Left lung (tissue), 10 donors: ENCODE results near the gene FAM107B. TPM values are rescaled to one million over a fixed set of nuclear protein-coding genes. Genes with fewer than 3 reads are reported as not detected.

ENCODE experiments used
- ATAC-seq: fragments of 200-7000 bp; cut with Tn5 transposase; one replicate; pipeline ENCODE4 v1.9.1; 2020; ENCODE audit warnings: moderate library complexity
- DNase-seq, 4 donors: peaks; one replicate each; pipeline ENCODE4 v3.0.0-alpha.2; 2013 to 2020
- H3K27ac ChIP-seq, 2 donors: fragments of 200-600 bp; sonication (generic) in 1 of 2; one replicate each; pipeline versions ENCODE4 v1.5.0 to v1.8.0; 2020 to 2021
- H3K27me3 ChIP-seq, 2 donors: fragments of 200-600 bp; sonication (generic) in 1 of 2; one replicate each; pipeline versions ENCODE4 v1.5.0 to v1.8.0; 2020 to 2021
- H3K36me3 ChIP-seq, 2 donors: fragments of 200-600 bp; sonication (generic) in 1 of 2; one replicate each; pipeline versions ENCODE4 v1.5.0 to v1.8.0; 2020 to 2021
- H3K4me1 ChIP-seq, 2 donors: fragments of 200-600 bp; one replicate each; pipeline ENCODE4 v1.8.0; 2021
- H3K4me3 ChIP-seq, 2 donors: fragments of 200-600 bp; sonication (generic) in 1 of 2; one replicate each; pipeline versions ENCODE4 v1.5.0 to v1.8.0; 2020 to 2021; ENCODE audit warnings: mild to moderate bottlenecking in 1 of 2
- H3K9me3 ChIP-seq, 2 donors: fragments of 200-600 bp; sonication (generic) in 1 of 2; one replicate each; pipeline versions ENCODE4 v1.5.0 to v1.8.0; 2020 to 2021
- CTCF ChIP-seq, 2 donors: fragments of 200-600 bp; sonication (generic) in 1 of 2; IDR thresholded peaks; one replicate each; pipeline versions ENCODE4 v1.5.0 to v1.8.0; 2021; ENCODE audit warnings: antibody characterized with exemption in 2 of 2
- intact Hi-C, 2 donors: fragments of 100-400 bp; cut with DNase I; formaldehyde crosslinking; loops; one replicate each; pipeline versions ENCODE4 v1.11.2 to v1.14.2; 2022
- polyA plus RNA-seq, 6 donors: library from polyadenylated mRNA; unstranded; fragments of 120-200 nt; gene quantifications; one replicate each; pipeline ENCODE4 v1.2.1, GENCODE V29; 2013; ENCODE audit not compliant: insufficient read length in 6 of 6
- total RNA-seq, 2 donors: library from RNA; stranded (reverse); fragmentation: NEBNext Ultra II Directional; extraction: Animal tissue kit (Norgen Biotek cat#: 25700); gene quantifications; one replicate each; pipeline ENCODE4 v1.2.1, GENCODE V29; 2021
- donor health status: DM: no; HTN: yes; CAD: no.
- donor health status: DM: no; HTN: no; CAD: no.

FAM107B gene
- total and polyA plus RNA-seq, 8 donors: 66.2 to 93.6 (median 83.0) TPM

- H3K27me3 ChIP-seq: no peaks in the 10 kb centered on the region
- peaks cover 0 to 13% of the 10 kb centered on the region in 2 donors for H3K4me1 ChIP-seq
- no peak for ATAC-seq
- DNase-seq: no peak
- H3K4me3 ChIP-seq: no peak overlapping the region
- H3K27ac ChIP-seq: no peak overlapping the region
- intact Hi-C loops: loop anchor here in 1 of 2 donors (10.0 kb wide), 1 partner anchor 322 kb away; no protein-coding TSS in a partner anchor
- H3K36me3 ChIP-seq: no peaks in the 10 kb centered on the region
- H3K9me3 ChIP-seq: no peaks in the 10 kb centered on the region
- no peak for TF ChIP-seq CTCF (IDR thresholded peaks at IDR 0.05)
Measured at GRCh38 chr10:14502431-14502830, 272.3 kb downstream of the FAM107B start.

GRCh38 chr10:14500172-14500765, 274.4 kb downstream of the FAM107B start:
- DNase-seq (no peak), ATAC-seq (no peak)
- no peak overlapping the region for H3K4me3 ChIP-seq
- H3K4me1 ChIP-seq: peaks cover 0 to 13% of the 10 kb centered on the region in 2 donors
- no peak for TF ChIP-seq CTCF (IDR thresholded peaks at IDR 0.05)
- intact Hi-C loops: loop anchor here in 1 of 2 donors (10.0 kb wide), 1 partner anchor 325 kb away; no protein-coding TSS in a partner anchor
- H3K27me3 ChIP-seq: no peaks in the 10 kb centered on the region
- no peaks in the 10 kb centered on the region for H3K36me3 ChIP-seq
- no peaks in the 10 kb centered on the region for H3K9me3 ChIP-seq
- no peak overlapping the region for H3K27ac ChIP-seq

GRCh38 chr10:14499601-14499904, 275.1 kb downstream of the FAM107B start:
- Histone ChIP-seq H3K9me3 (no peaks in the 10 kb centered on the region), H3K27ac (no peak overlapping the region), H3K4me1 (peaks cover 0 to 13% of the 10 kb centered on the region in 2 donors), H3K27me3 (no peaks in the 10 kb centered on the region), H3K4me3 (no peak overlapping the region), H3K36me3 (no peaks in the 10 kb centered on the region)
- ATAC-seq (peak; percentile 24), DNase-seq (no peak)
- TF ChIP-seq CTCF (IDR thresholded peaks at IDR 0.05): no peak
- intact Hi-C loops: no loop called here

GRCh38 chr10:14498326-14498725, 276.4 kb downstream of the FAM107B start:
- Histone ChIP-seq H3K4me3 (no peak overlapping the region), H3K9me3 (no peaks in the 10 kb centered on the region), H3K4me1 (peaks cover 0 to 13% of the 10 kb centered on the region in 2 donors), H3K36me3 (no peaks in the 10 kb centered on the region), H3K27me3 (no peaks in the 10 kb centered on the region), H3K27ac (no peak overlapping the region)
- DNase-seq: no peak
- intact Hi-C loops: no loop called here
- no peak for ATAC-seq
- TF ChIP-seq CTCF (IDR thresholded peaks at IDR 0.05): no peak

- H3K36me3 ChIP-seq: no peaks in the 10 kb centered on the region
Measured at GRCh38 chr10:14491811-14492210, 282.9 kb downstream of the FAM107B start.

More at GRCh38 chr10:14491811-14492210, 282.9 kb downstream of the FAM107B start:
- Histone ChIP-seq H3K4me1 (no peaks in the 10 kb centered on the region), H3K27ac (no peak overlapping the region), H3K4me3 (no peak overlapping the region), H3K9me3 (no peaks in the 10 kb centered on the region), H3K27me3 (peaks cover 0 to 12% of the 10 kb centered on the region in 2 donors)
- DNase-seq (no peak), ATAC-seq (no peak)
- no peak for TF ChIP-seq CTCF (IDR thresholded peaks at IDR 0.05)
- intact Hi-C loops: no loop called here
